SK-N-SH (cell line): ENCODE measurements around the gene STMND1. TPM values are rescaled to one million over a fixed set of nuclear protein-coding genes. Genes with fewer than 3 reads are reported as not detected.

Experiments used
- CTCF ChIA-PET: fragments of 300-600, 350-600 bp; formaldehyde crosslinking; extraction: SDS; loops from one replicate; lab custom pipeline; 2021; lab: Yijun Ruan, JAX
- POLR2A ChIA-PET: fragments of 350-600 bp; sonication (Branson Sonifier 250); formaldehyde crosslinking; extraction: SDS; loops from one replicate; lab custom pipeline; 2020; ENCODE audit warnings: antibody characterized with exemption, inconsistent platforms; lab: Yijun Ruan, JAX
- DNase-seq: peaks from one replicate; pipeline ENCODE4 v3.0.0; 2012
- H2AFZ ChIP-seq: fragments of 200-600 bp; sonication (generic); 2 replicates; pipeline ENCODE4 v1.8.1; 2016; ENCODE audit warnings: antibody characterized with exemption, mild to moderate bottlenecking, low read depth
- H3F3A ChIP-seq: fragments of 200-600 bp; sonication (generic); replicated peaks from 2 replicates; pipeline ENCODE3; 2016; ENCODE audit warnings: antibody characterized with exemption, mild to moderate bottlenecking; ENCODE audit not compliant: insufficient read depth
- H3K27ac ChIP-seq, 2 experiments: fragments of 200-500 bp in 1 of 2; fragments of 200-600 bp in 1 of 2; sonication (Bioruptor generic) in 1 of 2; sonication (generic), shearing (Covaris generic) in 1 of 2; 2 replicates each; pipeline versions ENCODE4 v1.5.1 to v1.6.1; 2014 to 2016; ENCODE audit warnings: low read depth in 2 of 2, inconsistent platforms in 1 of 2, low read length in 1 of 2, mild to moderate bottlenecking in 1 of 2, mixed read lengths in 1 of 2
- H3K27me3 ChIP-seq: fragments of 200-600 bp; sonication (generic), shearing (Covaris generic); 2 replicates; pipeline ENCODE4 v1.6.1; 2016; ENCODE audit warnings: mixed run types; ENCODE audit not compliant: insufficient read depth
- H3K36me3 ChIP-seq, 2 experiments: fragments of 200-500 bp in 1 of 2; fragments of 200-600 bp in 1 of 2; sonication (Bioruptor generic) in 1 of 2; sonication (generic) in 1 of 2; replicated peaks in 1 of 2; 2 replicates each; pipeline versions ENCODE3 to v1.5.1; 2014 to 2016; ENCODE audit warnings: low read length in 1 of 2, mild to moderate bottlenecking in 1 of 2; ENCODE audit not compliant: insufficient read depth in 2 of 2, control insufficient read depth in 1 of 2
- H3K4me1 ChIP-seq, 2 experiments: fragments of 200-500 bp in 1 of 2; fragments of 200-600 bp in 1 of 2; sonication (Bioruptor generic) in 1 of 2; sonication (generic), shearing (Covaris generic) in 1 of 2; 2 replicates each; pipeline versions ENCODE4 v1.5.1 to v1.6.1; 2014 to 2016; ENCODE audit warnings: low read depth in 1 of 2, low read length in 1 of 2, mixed run types in 1 of 2; ENCODE audit not compliant: insufficient read depth in 2 of 2, control insufficient read depth in 1 of 2
- H3K4me2 ChIP-seq: fragments of 200-600 bp; sonication (generic), shearing (Covaris generic); 2 replicates; pipeline ENCODE4 v1.6.1; 2017; ENCODE audit warnings: mixed run types
- H3K4me3 ChIP-seq, 2 experiments: fragments of 200-500 bp in 1 of 2; fragments of 200-600 bp in 1 of 2; sonication (Bioruptor generic) in 1 of 2; sonication (generic), shearing (Covaris generic) in 1 of 2; 2 replicates each; pipeline versions ENCODE4 v1.5.1 to v1.8.1; 2014 to 2016; ENCODE audit warnings: low read depth in 2 of 2, inconsistent platforms in 1 of 2, low read length in 1 of 2, mild to moderate bottlenecking in 1 of 2, mixed read lengths in 1 of 2, moderate library complexity in 1 of 2
- H3K79me2 ChIP-seq: fragments of 200-600 bp; sonication (generic); 2 replicates; pipeline ENCODE4 v1.8.1; 2017; ENCODE audit warnings: mild to moderate bottlenecking; ENCODE audit not compliant: insufficient read depth
- H3K9ac ChIP-seq: fragments of 200-600 bp; sonication (generic); 2 replicates; pipeline ENCODE4 v1.6.1; 2017; ENCODE audit warnings: mixed run types
- H3K9me2 ChIP-seq: fragments of 200-600 bp; sonication (generic); 2 replicates; pipeline ENCODE4 v1.6.1; 2017; ENCODE audit warnings: mixed run types
- H3K9me3 ChIP-seq: fragments of 200-600 bp; sonication (generic); 2 replicates; pipeline ENCODE4 v1.6.1; 2017; ENCODE audit warnings: mixed run types, mild to moderate bottlenecking, moderate library complexity
- H4K20me1 ChIP-seq: fragments of 200-600 bp; sonication (generic); 2 replicates; pipeline ENCODE4 v1.6.1; 2017; ENCODE audit warnings: mild to moderate bottlenecking, mixed run types; ENCODE audit not compliant: insufficient read depth
- CHD2 ChIP-seq: fragments of 150-350 bp; IDR thresholded peaks from 2 replicates; pipeline ENCODE4 v1.6.1; 2018; ENCODE audit warnings: low read length; ENCODE audit not compliant: partially characterized antibody
- ELF1 ChIP-seq: IDR thresholded peaks from 2 replicates; pipeline ENCODE4 v1.4.0; 2012
- FOXM1 ChIP-seq: IDR thresholded peaks from 2 replicates; pipeline ENCODE4 v1.4.0; 2012; ENCODE audit warnings: low read depth, mild to moderate bottlenecking
- IRF3 ChIP-seq: fragments of 150-350 bp; IDR thresholded peaks from 2 replicates; pipeline ENCODE4 v1.6.1; 2016; ENCODE audit warnings: mild to moderate bottlenecking, low read depth, low read length
- MEF2A ChIP-seq: IDR thresholded peaks from 2 replicates; pipeline ENCODE4 v1.4.0; 2012; ENCODE audit warnings: low read depth, borderline replicate concordance
- MXI1 ChIP-seq: IDR thresholded peaks from 2 replicates; pipeline ENCODE4 v1.6.1; 2012; ENCODE audit warnings: mild to moderate bottlenecking, low read depth, low read length, improper control_type of control experiment
- NFIC ChIP-seq: IDR thresholded peaks from 2 replicates; pipeline ENCODE4 v1.4.0; 2012; ENCODE audit warnings: borderline replicate concordance
- PBX3 ChIP-seq: IDR thresholded peaks from 2 replicates; pipeline ENCODE4; 2012
- RAD21 ChIP-seq: IDR thresholded peaks from 2 replicates; pipeline ENCODE4 v1.6.1; 2012; ENCODE audit warnings: mild to moderate bottlenecking, low read length
- RFX5 ChIP-seq: IDR thresholded peaks from 2 replicates; pipeline ENCODE4 v1.6.1; 2012; ENCODE audit warnings: mild to moderate bottlenecking, improper control_type of control experiment, low read length
- SIN3A ChIP-seq: IDR thresholded peaks from 2 replicates; pipeline ENCODE4 v1.6.1; 2012; ENCODE audit warnings: low read depth, mild to moderate bottlenecking, low read length, moderate library complexity, borderline replicate concordance
- TAF1 ChIP-seq: IDR thresholded peaks from 2 replicates; pipeline ENCODE4 v1.6.1; 2012; ENCODE audit warnings: low read depth, mild to moderate bottlenecking, low read length, moderate library complexity, borderline replicate concordance
- TEAD4 ChIP-seq: IDR thresholded peaks from 2 replicates; pipeline ENCODE4 v1.4.0; 2012; ENCODE audit warnings: mild to moderate bottlenecking, borderline replicate concordance; ENCODE audit not compliant: insufficient read depth
- USF1 ChIP-seq: IDR thresholded peaks from 2 replicates; pipeline ENCODE4 v1.4.0; 2012; ENCODE audit warnings: low read depth, borderline replicate concordance
- YY1 ChIP-seq: IDR thresholded peaks from 2 replicates; pipeline ENCODE4 v1.4.0; 2012; ENCODE audit warnings: low read depth, mild to moderate bottlenecking
- ZBTB33 ChIP-seq: IDR thresholded peaks from 2 replicates; pipeline ENCODE4 v1.4.0; 2012; ENCODE audit warnings: low read depth, borderline replicate concordance
- WGBS: methylation state at CpG from one replicate; pipeline ENCODE4 v1.1.6; 2017; ENCODE audit warnings: low lambda C conversion rate; 5-methylcytosine and 5-hydroxymethylcytosine counted together
- polyA plus RNA-seq, 3 experiments: library from polyadenylated mRNA; depleted of rRNA; stranded (reverse); fragments of >200 nt; gene quantifications; 2 replicates each; pipeline ENCODE4 v1.2.3, GENCODE V29; 2012

The STMND1 gene
- polyA plus RNA-seq, 1 of the 3 experiments (the other 2 are of a cell fraction) = not detected

GRCh38 chr6:17093686-17094085, 8.2 kb upstream of the STMND1 start (continued):
- TF ChIP-seq RAD21 = peak; percentile 41

- H2AFZ ChIP-seq = no peak overlapping the region
- POLR2A ChIA-PET = no interaction called here
- H3K27me3 ChIP-seq = no peaks in the 10 kb centered on the region; the same call in 1 of the 2 replicates
Measured at GRCh38 chr6:17096096-17096495, 5.8 kb upstream of the STMND1 start.

GRCh38 chr6:17096652-17097051, 5.2 kb upstream of the STMND1 start:
- WGBS = 76% methylated on average over 1 of the region's 1 CpG
- Histone ChIP-seq H3K4me3 (no peak overlapping the region), H3K9ac (no peak overlapping the region), H3K27ac (no peak overlapping the region), H2AFZ (no peak overlapping the region), H3K4me2 (no peak overlapping the region), H3K36me3 (no peaks in the 10 kb centered on the region), H4K20me1 (no peaks in the 10 kb centered on the region), H3F3A (no peaks in the 10 kb centered on the region), H3K4me1 (peaks cover 0 to 3% of the 10 kb centered on the region in 2 experiments; a peak in 1 of 4 replicates), H3K27me3 (peaks cover 3% of the 10 kb centered on the region; the same call in 1 of the 2 replicates), H3K9me3 (no peaks in the 10 kb centered on the region), H3K9me2 (no peaks in the 10 kb centered on the region), H3K79me2 (no peaks in the 10 kb centered on the region; the same call in 1 of the 2 replicates)
- TF ChIP-seq YY1 = no peak
- TF ChIP-seq NFIC = 0 out of 2 replicates have a peak, but pooled peaks have one; percentile 21
- DNase-seq = no peak
- POLR2A ChIA-PET = no interaction called here
- CTCF ChIA-PET = interaction anchor here (2.4 kb wide), 1 partner anchor 10 kb away, joined by 9 read pairs; no protein-coding TSS in a partner anchor

More at GRCh38 chr6:17096096-17096495, 5.8 kb upstream of the STMND1 start:
- no peak overlapping the region for H3K4me2 ChIP-seq
- H3K9me2 ChIP-seq = no peaks in the 10 kb centered on the region
- H3K27ac ChIP-seq = no peak overlapping the region
- H3K36me3 ChIP-seq = no peaks in the 10 kb centered on the region
- H3F3A ChIP-seq = no peaks in the 10 kb centered on the region
- no peaks in the 10 kb centered on the region for H3K4me1 ChIP-seq
- H3K4me3 ChIP-seq = no peak overlapping the region
- H3K9me3 ChIP-seq = no peaks in the 10 kb centered on the region
- TF ChIP-seq TEAD4 (no peak), RFX5 (no peak), TAF1 (no peak), ELF1 (no peak), FOXM1 (no peak), MXI1 (no peak), USF1 (no peak)
- CTCF ChIA-PET = interaction anchor here (2.4 kb wide), 1 partner anchor 10 kb away, joined by 9 read pairs; no protein-coding TSS in a partner anchor
- DNase-seq = no peak
- no peaks in the 10 kb centered on the region for H4K20me1 ChIP-seq
- WGBS = 92% methylated on average over 6 of the region's 6 CpGs
- H3K9ac ChIP-seq = no peak overlapping the region
- no peaks in the 10 kb centered on the region; the same call in 1 of the 2 replicates for H3K79me2 ChIP-seq

- H2AFZ ChIP-seq = no peak overlapping the region
- H3K9me3 ChIP-seq = no peaks in the 10 kb centered on the region
- CTCF ChIA-PET = interaction anchor here (2.7 kb wide), 1 partner anchor 11 kb away, joined by 12 read pairs; no protein-coding TSS in a partner anchor
- no peak overlapping the region for H3K4me3 ChIP-seq
- H3K36me3 ChIP-seq = no peaks in the 10 kb centered on the region
- no peaks in the 10 kb centered on the region for H4K20me1 ChIP-seq
- 48% methylated on average over 3 of the region's 3 CpGs for WGBS
- H3F3A ChIP-seq = no peaks in the 10 kb centered on the region
- H3K4me1 ChIP-seq = peaks cover 0 to 5% of the 10 kb centered on the region in 2 experiments; a peak in 1 of 4 replicates
- H3K9me2 ChIP-seq = no peaks in the 10 kb centered on the region
- H3K79me2 ChIP-seq = no peaks in the 10 kb centered on the region; the same call in 1 of the 2 replicates
- POLR2A ChIA-PET = no interaction called here
- H3K27ac ChIP-seq = no peak overlapping the region
- no peak for DNase-seq
- peaks cover 16% of the 10 kb centered on the region; the same call in 1 of the 2 replicates for H3K27me3 ChIP-seq
- H3K4me2 ChIP-seq = no peak overlapping the region
- H3K9ac ChIP-seq = no peak overlapping the region
- TF ChIP-seq SIN3A (no peak), ELF1 (no peak), ZBTB33 (no peak), MEF2A (no peak), IRF3 (no peak), PBX3 (no peak), CHD2 (no peak)
Measured at GRCh38 chr6:17097982-17098381, 3.9 kb upstream of the STMND1 start.
